ENCODE results near the gene HTR1B.

Gene HTR1B

DNA sequence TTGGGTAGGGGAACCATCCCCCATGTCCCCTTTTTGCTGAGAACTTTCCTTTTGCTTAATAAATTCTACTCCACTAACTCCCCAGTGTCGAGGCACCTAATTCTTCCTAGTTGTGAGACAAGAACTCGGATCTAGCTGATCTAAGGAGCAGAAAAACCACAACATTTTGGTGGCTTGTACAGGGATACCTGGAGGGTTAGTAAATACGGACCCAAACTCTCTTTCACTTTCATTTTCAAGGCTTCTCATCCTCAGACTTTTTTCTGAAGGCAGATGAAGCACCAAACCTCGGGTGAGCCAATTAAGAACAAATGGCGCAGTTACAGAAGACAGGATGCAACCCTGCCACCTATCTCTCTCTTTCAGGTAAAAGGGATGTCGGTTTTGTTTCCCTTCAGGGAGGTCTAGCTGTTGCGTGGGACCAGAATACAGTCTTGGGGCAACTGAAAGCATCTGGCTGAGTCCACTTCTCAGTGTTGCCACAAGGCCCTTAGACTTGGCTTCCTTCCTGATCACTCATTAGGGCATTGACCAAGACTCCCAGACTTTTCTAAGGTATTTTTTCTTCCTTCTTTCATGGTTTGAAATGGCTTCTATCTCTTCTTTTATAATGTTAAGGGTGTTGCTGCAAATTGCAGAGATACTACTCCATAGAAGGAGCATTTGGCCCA lies 11.1 kb upstream of the HTR1B start:
- TF ChIP-seq, protein P1, sequence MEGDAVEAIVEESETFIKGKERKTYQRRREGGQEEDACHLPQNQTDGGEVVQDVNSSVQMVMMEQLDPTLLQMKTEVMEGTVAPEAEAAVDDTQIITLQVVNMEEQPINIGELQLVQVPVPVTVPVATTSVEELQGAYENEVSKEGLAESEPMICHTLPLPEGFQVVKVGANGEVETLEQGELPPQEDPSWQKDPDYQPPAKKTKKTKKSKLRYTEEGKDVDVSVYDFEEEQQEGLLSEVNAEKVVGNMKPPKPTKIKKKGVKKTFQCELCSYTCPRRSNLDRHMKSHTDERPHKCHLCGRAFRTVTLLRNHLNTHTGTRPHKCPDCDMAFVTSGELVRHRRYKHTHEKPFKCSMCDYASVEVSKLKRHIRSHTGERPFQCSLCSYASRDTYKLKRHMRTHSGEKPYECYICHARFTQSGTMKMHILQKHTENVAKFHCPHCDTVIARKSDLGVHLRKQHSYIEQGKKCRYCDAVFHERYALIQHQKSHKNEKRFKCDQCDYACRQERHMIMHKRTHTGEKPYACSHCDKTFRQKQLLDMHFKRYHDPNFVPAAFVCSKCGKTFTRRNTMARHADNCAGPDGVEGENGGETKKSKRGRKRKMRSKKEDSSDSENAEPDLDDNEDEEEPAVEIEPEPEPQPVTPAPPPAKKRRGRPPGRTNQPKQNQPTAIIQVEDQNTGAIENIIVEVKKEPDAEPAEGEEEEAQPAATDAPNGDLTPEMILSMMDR (IDR thresholded peaks at IDR 0.05) = no peak

DNA sequence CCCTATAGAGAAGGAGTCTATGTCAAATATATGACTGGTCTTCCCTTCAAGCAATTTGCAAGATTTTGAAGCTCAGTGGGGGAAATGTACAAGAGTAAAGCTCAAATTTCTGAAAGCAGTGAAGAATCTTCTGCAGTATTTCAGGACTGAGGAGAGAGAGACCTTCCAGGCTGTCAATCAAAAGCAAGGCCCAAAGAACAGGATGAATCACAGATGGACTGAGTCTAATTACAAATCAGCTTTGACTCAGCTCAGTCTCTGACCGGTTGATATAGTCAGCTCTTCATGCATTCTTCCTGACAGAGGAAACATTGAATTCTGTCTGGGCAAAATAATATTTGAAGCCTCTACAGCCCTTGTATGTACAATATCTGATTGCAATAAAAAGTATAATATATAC lies 7.7 kb upstream of the HTR1B start:
- TF ChIP-seq, protein P1 (IDR thresholded peaks at IDR 0.05) = no peak

DNA sequence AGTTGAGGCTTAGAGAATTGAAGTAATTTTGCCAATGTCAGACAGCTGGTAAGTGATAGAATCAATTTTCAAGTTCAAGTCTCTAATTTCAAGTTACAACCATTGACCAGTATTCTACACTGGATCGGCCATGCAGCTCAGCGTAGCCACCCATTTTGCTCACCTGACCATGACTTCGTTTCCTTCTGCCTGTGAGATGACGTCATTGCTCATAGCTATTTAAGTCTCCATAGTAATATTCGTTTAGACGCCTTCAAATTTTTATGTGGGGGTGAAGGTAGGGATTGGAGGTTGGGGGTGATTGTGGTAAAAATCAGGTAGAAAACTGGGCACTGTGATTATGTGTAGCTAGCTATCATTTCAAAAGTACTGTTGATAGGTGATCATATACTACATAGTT lies 5.6 kb upstream of the HTR1B start:
- TF ChIP-seq, protein P1 (IDR thresholded peaks at IDR 0.05) = no peak

DNA sequence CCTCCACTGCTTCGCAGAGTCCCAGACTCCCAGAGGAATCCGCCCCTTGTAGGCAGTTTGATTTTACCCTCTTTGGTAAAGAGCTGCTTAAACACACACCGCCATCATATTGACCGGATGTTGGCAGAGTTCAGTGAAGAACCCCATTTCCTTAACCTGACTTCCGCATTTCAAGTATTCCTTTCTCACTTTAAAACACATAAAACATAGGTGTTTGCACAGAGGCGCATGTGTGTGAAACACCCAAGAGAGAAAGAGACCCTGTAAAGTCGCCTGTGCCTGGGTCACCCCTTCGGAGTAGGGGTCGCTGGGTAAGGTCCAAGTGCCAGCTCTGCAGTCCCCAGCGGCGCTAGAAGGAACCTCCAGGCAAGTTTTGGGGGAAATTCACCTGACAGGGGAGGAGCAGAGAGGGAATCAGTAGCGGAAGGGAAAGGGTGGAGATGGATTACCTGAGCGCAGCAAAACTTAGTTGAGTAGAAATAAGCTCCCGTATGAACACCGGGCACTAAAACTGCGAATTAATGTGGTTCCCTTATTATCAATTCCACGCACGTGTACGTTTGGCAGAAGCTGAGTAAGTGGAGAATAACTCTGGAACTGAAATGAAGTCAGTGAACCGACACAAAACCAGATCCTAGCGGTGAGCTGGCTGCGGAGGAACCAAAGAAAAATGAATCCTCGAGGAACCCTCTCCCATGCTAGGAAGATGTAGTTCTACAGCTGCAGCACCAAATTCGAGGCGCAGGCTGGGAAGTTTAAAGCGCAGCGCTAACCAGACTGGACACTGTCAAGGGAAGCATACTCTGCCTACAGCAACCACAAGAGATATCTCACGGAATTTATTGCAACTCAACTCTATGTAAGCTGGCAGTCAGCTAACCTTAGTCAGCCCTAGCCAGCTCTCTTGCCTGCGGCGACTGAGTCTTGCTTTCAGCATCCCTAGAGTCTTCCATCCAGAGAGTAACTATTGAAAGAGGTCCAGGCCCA lies 3.5 kb upstream of the HTR1B start:
- TF ChIP-seq, protein P1 (IDR thresholded peaks at IDR 0.05) = no peak

DNA sequence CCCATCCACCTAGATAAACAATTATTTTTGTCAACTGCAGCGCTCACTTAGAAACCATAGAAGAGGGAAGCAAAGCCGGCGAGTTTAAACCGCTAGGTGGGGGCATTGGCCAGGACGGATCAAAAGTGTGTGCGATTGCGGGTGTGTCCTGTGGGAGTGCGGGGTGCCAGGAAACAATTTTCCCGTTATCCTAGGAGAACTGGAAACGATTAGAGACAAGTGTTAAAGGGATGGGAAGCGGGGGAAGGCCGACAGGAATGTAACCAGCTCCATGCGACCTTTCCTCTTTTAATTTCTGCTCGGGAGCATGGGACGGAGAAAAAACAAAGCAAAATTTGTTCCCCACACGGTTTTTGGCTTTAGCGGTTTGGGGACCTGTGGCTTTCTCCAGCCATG lies 2.8 kb upstream of the HTR1B start:
- TF ChIP-seq, protein P1 (IDR thresholded peaks at IDR 0.05) = peak; percentile 53

DNA sequence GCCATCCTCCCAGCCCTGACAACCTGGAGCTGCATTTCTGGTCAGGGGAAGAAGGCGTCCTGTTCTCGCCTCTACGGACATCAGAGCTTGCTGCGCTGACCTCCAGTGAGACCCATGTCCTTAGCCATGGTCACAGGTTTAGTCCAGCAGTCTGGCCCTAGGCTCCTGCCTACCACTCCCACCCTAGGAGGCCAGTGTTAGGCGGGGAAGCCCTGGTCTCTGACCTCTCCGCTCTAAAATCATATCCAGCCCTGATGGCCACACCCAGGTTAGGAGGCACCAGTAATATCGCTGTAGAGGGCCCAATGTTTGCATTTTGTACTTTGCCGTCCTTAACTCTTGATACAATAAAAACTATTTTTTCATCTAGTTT lies 1.2 kb upstream of the HTR1B start:
- TF ChIP-seq, protein P1 (IDR thresholded peaks at IDR 0.05) = no peak

DNA sequence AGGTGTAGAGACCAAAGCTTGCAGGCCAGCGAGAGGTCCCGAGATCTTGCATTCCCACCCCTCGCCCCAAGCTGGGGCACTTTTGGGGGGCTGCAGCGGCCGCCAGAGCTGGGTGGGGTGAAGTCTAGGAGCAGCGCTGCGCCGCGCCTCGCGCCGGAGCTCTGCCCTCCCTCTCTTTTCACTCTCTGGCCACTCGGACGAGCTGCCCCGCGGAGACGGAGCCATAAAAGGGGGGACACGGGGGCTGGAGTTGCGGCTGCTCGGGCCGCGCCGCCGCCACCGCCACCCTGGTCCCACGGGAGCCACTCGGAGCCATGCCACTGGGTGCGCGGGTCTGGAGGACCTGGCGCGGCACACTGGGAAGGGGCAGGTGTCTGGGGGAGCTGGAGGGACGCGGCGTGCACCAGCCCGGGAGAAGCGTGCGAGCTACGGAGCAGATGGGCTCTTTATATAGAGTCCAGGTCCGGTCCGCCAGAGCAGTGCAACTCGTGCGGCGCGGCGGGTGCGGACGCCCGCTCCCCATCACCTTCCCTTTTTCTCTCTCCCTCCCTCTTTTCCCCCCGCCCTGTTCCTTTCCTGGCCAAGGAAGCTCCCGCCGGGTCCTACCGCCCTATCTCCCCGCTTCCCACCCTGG lies 687 bp upstream of the HTR1B start:
- TF ChIP-seq, protein P1 (IDR thresholded peaks at IDR 0.05) = no peak
